ENCODE measurements around the gene TSKU.

TSKU gene

GRCh38 chr11:76747153-76747914 lies 35.8 kb upstream of the TSKU start:
- H3K4me3 Mint-ChIP-seq, result no peak overlapping the region
- no peak for ATAC-seq
- no peaks in the 10 kb centered on the region for H3K36me3 Mint-ChIP-seq (ENCODE audit: low read depth)
- H3K9me3 Mint-ChIP-seq, result no peaks in the 10 kb centered on the region
- peaks cover 4% of the 10 kb centered on the region for H3K27me3 Mint-ChIP-seq
- no peak overlapping the region for H3K27ac Mint-ChIP-seq
- H3K4me1 Mint-ChIP-seq, result peaks cover 4% of the 10 kb centered on the region
- no peak for DNase-seq

GRCh38 chr11:76747915-76748860 lies 35.0 kb upstream of the TSKU start:
- DNase-seq (no peak), ATAC-seq (no peak)
- Mint-ChIP-seq H3K4me3 (no peak overlapping the region), H3K27ac (no peak overlapping the region), H3K4me1 (peaks cover 4% of the 10 kb centered on the region), H3K36me3 (ENCODE audit: low read depth) (no peaks in the 10 kb centered on the region), H3K27me3 (peaks cover 6% of the 10 kb centered on the region), H3K9me3 (no peaks in the 10 kb centered on the region)

GRCh38 chr11:76748948-76749347 lies 34.2 kb upstream of the TSKU start:
- ATAC-seq, result no peak
- Mint-ChIP-seq H3K27me3 (peaks cover 6% of the 10 kb centered on the region), H3K36me3 (ENCODE audit: low read depth) (no peaks in the 10 kb centered on the region), H3K4me1 (peaks cover 4% of the 10 kb centered on the region), H3K4me3 (no peak overlapping the region), H3K27ac (no peak overlapping the region), H3K9me3 (no peaks in the 10 kb centered on the region)
- no peak for DNase-seq

- Mint-ChIP-seq H3K4me1 (peaks cover 4% of the 10 kb centered on the region), H3K27ac (no peak overlapping the region), H3K27me3 (peaks cover 6% of the 10 kb centered on the region)
These were observed 33.1 kb upstream of the TSKU start for GRCh38 chr11:76750067-76750466.

GRCh38 chr11:76750746-76751145 lies 32.4 kb upstream of the TSKU start:
- Mint-ChIP-seq H3K9me3 (no peaks in the 10 kb centered on the region), H3K27ac (no peak overlapping the region), H3K4me1 (peaks cover 4% of the 10 kb centered on the region), H3K4me3 (no peak overlapping the region), H3K27me3 (peaks cover 6% of the 10 kb centered on the region), H3K36me3 (ENCODE audit: low read depth) (no peaks in the 10 kb centered on the region)
- DNase-seq (no peak), ATAC-seq (no peak)

More at GRCh38 chr11:76750067-76750466, 33.1 kb upstream of the TSKU start:
- Mint-ChIP-seq H3K9me3 (no peaks in the 10 kb centered on the region), H3K4me3 (no peak overlapping the region), H3K36me3 (ENCODE audit: low read depth) (no peaks in the 10 kb centered on the region)
- ATAC-seq, result no peak
- no peak for DNase-seq

GRCh38 chr11:76752321-76753143 lies 30.6 kb upstream of the TSKU start:
- DNase-seq (no peak), ATAC-seq (peak; percentile 20)
- H3K4me3 Mint-ChIP-seq, result no peak overlapping the region
- H3K4me1 Mint-ChIP-seq, result peaks cover 1% of the 10 kb centered on the region
- H3K36me3 Mint-ChIP-seq (ENCODE audit: low read depth), result no peaks in the 10 kb centered on the region
- H3K27me3 Mint-ChIP-seq, result peaks cover 6% of the 10 kb centered on the region
- H3K27ac Mint-ChIP-seq, result no peak overlapping the region
- no peaks in the 10 kb centered on the region for H3K9me3 Mint-ChIP-seq

GRCh38 chr11:76753449-76753848 lies 29.7 kb upstream of the TSKU start:
- no peaks in the 10 kb centered on the region for H3K9me3 Mint-ChIP-seq

GRCh38 chr11:76753950-76754349 lies 29.2 kb upstream of the TSKU start:
- Mint-ChIP-seq H3K4me1 (no peaks in the 10 kb centered on the region), H3K36me3 (ENCODE audit: low read depth) (no peaks in the 10 kb centered on the region), H3K27me3 (peaks cover 5% of the 10 kb centered on the region), H3K9me3 (no peaks in the 10 kb centered on the region), H3K4me3 (no peak overlapping the region), H3K27ac (no peak overlapping the region)
- ATAC-seq (no peak), DNase-seq (no peak)

More at GRCh38 chr11:76753449-76753848, 29.7 kb upstream of the TSKU start:
- no peak for DNase-seq
- Mint-ChIP-seq H3K4me1 (no peaks in the 10 kb centered on the region), H3K27ac (no peak overlapping the region), H3K36me3 (ENCODE audit: low read depth) (no peaks in the 10 kb centered on the region), H3K4me3 (no peak overlapping the region), H3K27me3 (peaks cover 5% of the 10 kb centered on the region)
- ATAC-seq, result no peak

- H3K4me1 Mint-ChIP-seq, result no peaks in the 10 kb centered on the region
- no peak overlapping the region for H3K4me3 Mint-ChIP-seq
- H3K27ac Mint-ChIP-seq, result no peak overlapping the region
- ATAC-seq (no peak), DNase-seq (no peak)
- no peaks in the 10 kb centered on the region for H3K9me3 Mint-ChIP-seq
- no peaks in the 10 kb centered on the region for H3K36me3 Mint-ChIP-seq (ENCODE audit: low read depth)
- H3K27me3 Mint-ChIP-seq, result peaks cover 5% of the 10 kb centered on the region
These were observed 26.8 kb upstream of the TSKU start for GRCh38 chr11:76756341-76756741.

GRCh38 chr11:76758311-76758710 lies 24.8 kb upstream of the TSKU start:
- no peaks in the 10 kb centered on the region for H3K27me3 Mint-ChIP-seq
- no peaks in the 10 kb centered on the region for H3K4me1 Mint-ChIP-seq
- no peak overlapping the region for H3K4me3 Mint-ChIP-seq
- no peaks in the 10 kb centered on the region for H3K9me3 Mint-ChIP-seq
- ATAC-seq, result no peak
- H3K36me3 Mint-ChIP-seq (ENCODE audit: low read depth), result no peaks in the 10 kb centered on the region
- H3K27ac Mint-ChIP-seq, result no peak overlapping the region
- no peak for DNase-seq

GRCh38 chr11:76759092-76759491 lies 24.1 kb upstream of the TSKU start:
- DNase-seq (no peak), ATAC-seq (no peak)
- Mint-ChIP-seq H3K27me3 (no peaks in the 10 kb centered on the region), H3K27ac (no peak overlapping the region), H3K9me3 (no peaks in the 10 kb centered on the region), H3K4me3 (no peak overlapping the region), H3K36me3 (ENCODE audit: low read depth) (no peaks in the 10 kb centered on the region), H3K4me1 (no peaks in the 10 kb centered on the region)

- Mint-ChIP-seq H3K27ac (no peak overlapping the region), H3K9me3 (no peaks in the 10 kb centered on the region), H3K4me3 (no peak overlapping the region), H3K36me3 (ENCODE audit: low read depth) (no peaks in the 10 kb centered on the region), H3K4me1 (no peaks in the 10 kb centered on the region), H3K27me3 (no peaks in the 10 kb centered on the region)
- ATAC-seq (no peak), DNase-seq (no peak)
These were observed 23.6 kb upstream of the TSKU start for GRCh38 chr11:76759517-76759916.

- Mint-ChIP-seq H3K4me3 (no peak overlapping the region), H3K9me3 (no peaks in the 10 kb centered on the region), H3K4me1 (no peaks in the 10 kb centered on the region), H3K27ac (no peak overlapping the region), H3K27me3 (no peaks in the 10 kb centered on the region), H3K36me3 (ENCODE audit: low read depth) (no peaks in the 10 kb centered on the region)
- no peak for DNase-seq
- ATAC-seq, result no peak
These were observed 22.9 kb upstream of the TSKU start for GRCh38 chr11:76760236-76760635.

- peaks cover 2% of the 10 kb centered on the region for H3K27me3 Mint-ChIP-seq
- H3K4me1 Mint-ChIP-seq, result no peaks in the 10 kb centered on the region
- DNase-seq, result no peak
- H3K9me3 Mint-ChIP-seq, result no peaks in the 10 kb centered on the region
- H3K36me3 Mint-ChIP-seq (ENCODE audit: low read depth), result no peaks in the 10 kb centered on the region
- H3K4me3 Mint-ChIP-seq, result no peak overlapping the region
- no peak for ATAC-seq
- no peak overlapping the region for H3K27ac Mint-ChIP-seq
These were observed 21.3 kb upstream of the TSKU start for GRCh38 chr11:76761718-76762355.

Data from activated naive CD8-positive, alpha-beta T cell treated with anti-CD3 and anti-CD28 coated beads, Interleukin-2, amount 50 U/mL, for 24 hours (primary cell).